GM13977 (cell line): ENCODE results near the gene ORC6.

Source experiments
- DNase-seq: peaks from one replicate; pipeline ENCODE4 v3.0.0; 2012; ENCODE audit warnings: low spot score
- CTCF ChIP-seq: IDR thresholded peaks from 2 replicates; pipeline ENCODE4 v1.5.1; 2012; ENCODE audit warnings: mild to moderate bottlenecking, control low read depth; ENCODE audit not compliant: insufficient read depth; ENCODE audit errors: extremely low read depth, missing control alignments
- in situ Hi-C: fragments of 300-500 bp; cut with MboI; formaldehyde crosslinking; loops from one replicate; pipeline ENCODE4 v1.12.0; 2022; ENCODE audit warnings: low sequenced_read_pairs, low pct_unique_long_range_greater_than_20kb, mixed read lengths, inconsistent platforms; ENCODE audit not compliant: unreplicated experiment

Gene ORC6

GRCh38 chr16:46737621-46738214 is 48.3 kb downstream of the ORC6 start:
- DNase-seq: no peak
- in situ Hi-C loops: no loop called here
- TF ChIP-seq CTCF: no peak

- in situ Hi-C loops: no loop called here
- TF ChIP-seq CTCF: no peak
- DNase-seq: no peak
These were observed 50.5 kb downstream of the ORC6 start for GRCh38 chr16:46739934-46740333.

DNA sequence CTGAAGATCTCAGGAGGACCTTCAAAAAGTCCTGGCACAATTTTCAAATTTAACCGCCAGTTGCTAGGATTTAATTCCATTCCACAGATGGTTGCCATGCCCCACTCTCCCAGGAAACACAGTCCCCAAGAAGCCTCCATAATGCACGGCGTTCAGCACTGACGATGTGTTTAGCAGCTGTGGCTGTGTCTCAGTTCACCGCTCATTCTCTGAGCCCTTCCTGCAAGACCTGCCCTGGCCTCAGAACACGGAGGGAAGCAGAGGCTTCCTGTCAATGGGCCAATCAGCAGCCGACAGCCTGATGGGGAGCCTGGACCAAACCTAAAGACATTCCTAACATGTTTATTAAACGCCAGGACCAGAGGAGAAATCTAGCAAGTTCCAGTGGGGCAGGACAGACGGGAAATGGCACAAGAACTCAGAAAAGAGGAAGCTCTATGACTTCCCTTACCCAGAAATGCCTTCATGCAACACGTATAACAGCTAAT is 53.8 kb downstream of the ORC6 start:
- no peak for TF ChIP-seq CTCF
- in situ Hi-C loops: no loop called here
- peak; percentile 72 for DNase-seq

DNA sequence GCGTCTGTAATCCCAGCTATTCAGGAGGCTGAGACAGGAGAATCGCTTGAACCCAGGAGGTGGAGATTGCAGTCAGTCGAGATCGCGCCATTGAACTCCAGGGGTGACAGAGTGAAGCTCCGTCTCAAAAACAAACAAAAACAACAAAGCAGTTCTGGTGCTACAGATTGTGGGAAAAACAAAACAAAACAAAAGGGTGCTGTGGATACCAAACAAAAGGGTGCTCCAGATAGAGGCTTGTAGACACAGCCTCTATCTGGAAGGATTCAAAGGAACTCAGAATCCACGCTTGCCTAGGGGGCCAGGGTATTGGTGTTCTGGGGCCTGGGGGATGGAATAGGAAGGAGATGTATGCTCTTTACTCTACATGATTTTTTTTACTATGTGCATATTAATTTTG is 56.2 kb downstream of the ORC6 start:
- TF ChIP-seq CTCF: no peak
- in situ Hi-C loops: no loop called here
- no peak for DNase-seq

DNA sequence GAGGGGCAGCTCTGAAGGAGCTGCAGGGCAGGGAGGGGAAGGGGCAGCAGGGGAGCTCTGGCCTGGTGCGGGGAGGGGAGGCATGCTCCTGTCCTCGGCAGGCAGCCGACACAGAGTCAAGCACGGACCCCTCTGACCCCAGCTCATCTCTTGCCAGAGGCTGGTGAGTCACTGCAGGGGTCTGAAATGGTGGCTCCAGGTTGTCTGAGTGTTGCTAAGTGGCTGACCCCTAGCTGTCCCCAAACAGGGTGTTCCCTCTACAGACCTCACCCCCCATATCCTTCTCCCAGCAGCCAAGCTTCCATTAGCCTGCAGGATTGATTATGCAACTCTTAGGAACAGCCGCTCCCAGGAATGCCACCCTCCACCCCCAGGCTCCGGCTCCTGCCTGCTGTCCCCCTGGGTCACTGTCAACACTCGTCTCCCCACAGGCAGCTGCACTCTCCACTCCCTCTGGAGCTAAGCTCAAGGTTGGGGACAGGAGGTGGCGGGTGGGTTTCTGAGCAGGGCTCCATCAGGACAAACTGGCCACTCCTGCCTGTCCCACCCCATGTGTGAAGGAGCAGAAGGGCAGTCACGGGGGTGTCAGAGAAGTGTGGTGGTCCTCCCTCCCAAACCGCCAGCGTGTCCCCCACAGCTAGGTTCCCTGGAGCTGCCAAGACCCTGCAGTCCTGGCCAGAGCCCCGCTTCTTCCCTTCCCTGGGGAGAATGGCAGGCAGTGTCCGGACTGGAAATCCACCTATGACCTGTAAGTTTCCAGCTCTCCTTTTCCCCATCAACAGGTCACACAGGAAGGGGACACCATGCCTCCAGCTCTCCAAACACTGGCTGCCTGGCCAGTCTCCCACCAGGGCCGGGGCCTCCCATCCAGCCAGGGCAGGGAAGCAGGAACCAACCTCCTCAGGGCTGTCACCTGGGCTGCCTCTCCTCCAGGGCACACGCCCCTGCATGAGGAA is 57.6 kb downstream of the ORC6 start:
- DNase-seq: no peak
- TF ChIP-seq CTCF: no peak

More for the DNA sequence above, 57.6 kb downstream of the ORC6 start:
- in situ Hi-C loops: no loop called here
